Measurements from ENCODE around the gene TMCC2. TPM values are rescaled to one million over a fixed set of nuclear protein-coding genes. Genes with fewer than 3 reads are reported as not detected.

TMCC2 gene
- total and polyA plus RNA-seq, 5 experiments from 2014 or later = 0.37 to 4.7 (median 2.0) TPM

GRCh38 chr1:205246351-205247119, 18.8 kb downstream of the TMCC2 start:
- no peak overlapping the region for H3K4me3 Mint-ChIP-seq
- ATAC-seq = no peak
- H3K36me3 Mint-ChIP-seq = peaks cover 0 to 8% (median 5%) of the 10 kb centered on the region in 3 donors

GRCh38 chr1:205247130-205247921, 19.6 kb downstream of the TMCC2 start:
- POLR2A ChIA-PET = no interaction called here
- ATAC-seq (no peak), DNase-seq (no peak)
- Mint-ChIP-seq H3K4me3 (no peak overlapping the region), H3K27ac (peak overlapping the region in 1 of 10 donors; percentile 7), H3K4me1 (peaks cover 0 to 16% (median 6%) of the 10 kb centered on the region in 4 donors), H3K27me3 (no peaks in the 10 kb centered on the region), H3K36me3 (peaks cover 0 to 2% (median 2%) of the 10 kb centered on the region in 3 donors), H3K9me3 (no peaks in the 10 kb centered on the region)

More at GRCh38 chr1:205246351-205247119, 18.8 kb downstream of the TMCC2 start:
- no peaks in the 10 kb centered on the region for H3K27me3 Mint-ChIP-seq
- no peaks in the 10 kb centered on the region for H3K9me3 Mint-ChIP-seq
- DNase-seq = no peak
- peaks cover 0 to 16% (median 6%) of the 10 kb centered on the region in 4 donors for H3K4me1 Mint-ChIP-seq
- POLR2A ChIA-PET = no interaction called here
- peak overlapping the region in 1 of 10 donors; percentile 11 for H3K27ac Mint-ChIP-seq

- no peak overlapping the region for H3K4me3 Mint-ChIP-seq
- peaks cover 0 to 16% (median 6%) of the 10 kb centered on the region in 4 donors for H3K4me1 Mint-ChIP-seq
- peak overlapping the region in 2 of 10 donors; percentile 64 to 75 for H3K27ac Mint-ChIP-seq
- H3K9me3 Mint-ChIP-seq = no peaks in the 10 kb centered on the region
- POLR2A ChIA-PET = interaction anchor here (0.7 kb wide), 1 partner anchor 447 kb away, joined by 3 read pairs; no protein-coding TSS in a partner anchor
- no peaks in the 10 kb centered on the region for H3K27me3 Mint-ChIP-seq
- DNase-seq = no peak
- no peak for ATAC-seq
- no peaks in the 10 kb centered on the region for H3K36me3 Mint-ChIP-seq
These were observed 21.3 kb downstream of the TMCC2 start for GRCh38 chr1:205248793-205249601.

GRCh38 chr1:205249651-205250050, 21.9 kb downstream of the TMCC2 start:
- ATAC-seq = no peak
- Mint-ChIP-seq H3K9me3 (no peaks in the 10 kb centered on the region), H3K27ac (no peak overlapping the region), H3K36me3 (no peaks in the 10 kb centered on the region), H3K4me1 (peaks cover 0 to 16% (median 6%) of the 10 kb centered on the region in 4 donors), H3K27me3 (no peaks in the 10 kb centered on the region), H3K4me3 (no peak overlapping the region)
- no peak for DNase-seq
- POLR2A ChIA-PET = no interaction called here

GRCh38 chr1:205250699-205251098, 23.0 kb downstream of the TMCC2 start:
- no peaks in the 10 kb centered on the region for H3K9me3 Mint-ChIP-seq
- H3K27me3 Mint-ChIP-seq = no peaks in the 10 kb centered on the region
- no peak for DNase-seq
- POLR2A ChIA-PET = no interaction called here
- no peaks in the 10 kb centered on the region for H3K36me3 Mint-ChIP-seq
- peaks cover 0 to 16% (median 6%) of the 10 kb centered on the region in 4 donors for H3K4me1 Mint-ChIP-seq
- H3K27ac Mint-ChIP-seq = no peak overlapping the region
- no peak overlapping the region for H3K4me3 Mint-ChIP-seq
- no peak for ATAC-seq

GRCh38 chr1:205251576-205251975, 23.8 kb downstream of the TMCC2 start:
- Mint-ChIP-seq H3K27me3 (peaks cover 0 to 1% (median 0%) of the 10 kb centered on the region in 5 donors), H3K4me1 (peaks cover 0 to 9% (median 5%) of the 10 kb centered on the region in 4 donors), H3K9me3 (no peaks in the 10 kb centered on the region), H3K36me3 (no peaks in the 10 kb centered on the region), H3K4me3 (no peak overlapping the region), H3K27ac (no peak overlapping the region)
- ATAC-seq = no peak
- POLR2A ChIA-PET = no interaction called here
- no peak for DNase-seq

GRCh38 chr1:205255941-205256780, 28.4 kb downstream of the TMCC2 start:
- POLR2A ChIA-PET = interaction anchor here (0.9 to 1.0 kb wide), 3 partner anchors 27 to 45 kb away, joined by 3 to 5 read pairs (median 3); partner anchors contain the start of gene TMCC2
- peaks cover 0 to 4% (median 2%) of the 10 kb centered on the region in 4 donors for H3K4me1 Mint-ChIP-seq

GRCh38 chr1:205256951-205257625, 29.3 kb downstream of the TMCC2 start:
- DNase-seq (no peak), ATAC-seq (no peak)
- peaks cover 0 to 3% (median 0%) of the 10 kb centered on the region in 5 donors for H3K27me3 Mint-ChIP-seq
- H3K4me3 Mint-ChIP-seq = peak overlapping the region in 1 of 10 donors; percentile 12
- H3K4me1 Mint-ChIP-seq = peaks cover 0 to 9% (median 7%) of the 10 kb centered on the region in 4 donors
- POLR2A ChIA-PET = interaction anchor here (0.9 to 1.0 kb wide), 2 partner anchors 29 to 46 kb away, joined by 3 to 5 read pairs; partner anchors contain the start of gene TMCC2
- H3K27ac Mint-ChIP-seq = no peak overlapping the region
- H3K9me3 Mint-ChIP-seq = no peaks in the 10 kb centered on the region
- no peaks in the 10 kb centered on the region for H3K36me3 Mint-ChIP-seq

More at GRCh38 chr1:205255941-205256780, 28.4 kb downstream of the TMCC2 start:
- no peaks in the 10 kb centered on the region for H3K9me3 Mint-ChIP-seq
- peak; percentile 70 to 89 (median 81) for DNase-seq
- H3K27ac Mint-ChIP-seq = peak overlapping the region in 3 of 10 donors; percentile 8 to 66 (median 14)
- H3K36me3 Mint-ChIP-seq = no peaks in the 10 kb centered on the region
- ATAC-seq = peak; percentile 94 to 99
- peaks cover 0 to 3% (median 0%) of the 10 kb centered on the region in 5 donors for H3K27me3 Mint-ChIP-seq
- no peak overlapping the region for H3K4me3 Mint-ChIP-seq

- Mint-ChIP-seq H3K4me1 (peaks cover 5 to 13% (median 11%) of the 10 kb centered on the region in 4 donors), H3K27ac (no peak overlapping the region), H3K27me3 (peaks cover 0 to 3% (median 0%) of the 10 kb centered on the region in 5 donors), H3K36me3 (no peaks in the 10 kb centered on the region), H3K9me3 (no peaks in the 10 kb centered on the region), H3K4me3 (peak overlapping the region in 1 of 10 donors; percentile 12)
- no peak for ATAC-seq
- no peak for DNase-seq
- POLR2A ChIA-PET = interaction anchor here (0.6 kb wide), 1 partner anchor 29 kb away, joined by 3 read pairs; no protein-coding TSS in a partner anchor
These were observed 30.0 kb downstream of the TMCC2 start for GRCh38 chr1:205257735-205258134.

- Mint-ChIP-seq H3K4me1 (peaks cover 8 to 15% (median 11%) of the 10 kb centered on the region in 4 donors), H3K4me3 (no peak overlapping the region), H3K36me3 (no peaks in the 10 kb centered on the region), H3K27ac (no peak overlapping the region), H3K27me3 (peaks cover 0 to 3% (median 0%) of the 10 kb centered on the region in 5 donors), H3K9me3 (no peaks in the 10 kb centered on the region)
- ATAC-seq (no peak), DNase-seq (no peak)
- POLR2A ChIA-PET = interaction anchor here (0.6 kb wide), 1 partner anchor 30 kb away, joined by 3 read pairs; no protein-coding TSS in a partner anchor
These were observed 30.5 kb downstream of the TMCC2 start for GRCh38 chr1:205258261-205258691.

GRCh38 chr1:205258719-205259118, 31.0 kb downstream of the TMCC2 start:
- H3K27me3 Mint-ChIP-seq = peaks cover 0 to 3% (median 0%) of the 10 kb centered on the region in 5 donors
- POLR2A ChIA-PET = interaction anchor here (0.5 kb wide), 1 partner anchor 134 kb away, joined by 6 read pairs; no protein-coding TSS in a partner anchor
- peaks cover 8 to 15% (median 11%) of the 10 kb centered on the region in 4 donors for H3K4me1 Mint-ChIP-seq
- no peak overlapping the region for H3K27ac Mint-ChIP-seq
- ATAC-seq (no peak), DNase-seq (no peak)
- no peaks in the 10 kb centered on the region for H3K36me3 Mint-ChIP-seq
- H3K4me3 Mint-ChIP-seq = no peak overlapping the region
- H3K9me3 Mint-ChIP-seq = no peaks in the 10 kb centered on the region
